Chondrocyte (in vitro differentiated cells): ENCODE measurements around the gene PIM3. TPM values are rescaled to one million over a fixed set of nuclear protein-coding genes. Genes with fewer than 3 reads are reported as not detected.

ENCODE experiments used
- DNase-seq: peaks from one replicate; pipeline ENCODE4 v3.0.0; 2021; ENCODE audit warnings: mixed read lengths, low spot score
- H3K27ac Mint-ChIP-seq: one replicate; pipeline ENCODE4 v1.8.0; 2021; ENCODE audit warnings: mild to moderate bottlenecking, moderate library complexity, mixed read lengths; ENCODE audit not compliant: unreplicated experiment
- H3K27me3 Mint-ChIP-seq: 2 replicates; pipeline ENCODE4 v1.8.0; 2021; ENCODE audit warnings: low read depth, mixed read lengths
- H3K36me3 Mint-ChIP-seq: 2 replicates; pipeline ENCODE4 v1.8.0; 2021; ENCODE audit warnings: low read depth, mixed read lengths
- H3K4me1 Mint-ChIP-seq: 2 replicates; pipeline ENCODE4 v1.8.0; 2021; ENCODE audit warnings: low read depth, mild to moderate bottlenecking, mixed read lengths
- H3K4me3 Mint-ChIP-seq: one replicate; pipeline ENCODE4 v1.8.0; 2021; ENCODE audit warnings: mild to moderate bottlenecking, moderate library complexity, mixed read lengths; ENCODE audit not compliant: unreplicated experiment
- H3K9me3 Mint-ChIP-seq: 2 replicates; pipeline ENCODE4 v1.8.0; 2021; ENCODE audit warnings: low read depth, mixed read lengths
- CTCF ChIP-seq: fragments of 200-600 bp; sonication (generic); IDR thresholded peaks from 2 replicates; pipeline ENCODE4 v1.5.0; 2021; ENCODE audit warnings: antibody characterized with exemption, mild to moderate bottlenecking, moderate library complexity
- total RNA-seq: library from RNA; stranded (reverse); gene quantifications from 3 replicates; pipeline ENCODE4 v1.2.1, GENCODE V29; 2021

The PIM3 gene
- total RNA-seq, 1 donor from 2014 or later, result 18.2 TPM

- DNase-seq, result peak; percentile 96
- Mint-ChIP-seq H3K36me3 (no peaks in the 10 kb centered on the region), H3K4me3 (peak overlapping the region; percentile 75), H3K9me3 (no peaks in the 10 kb centered on the region), H3K27ac (peak overlapping the region; percentile 86), H3K4me1 (peaks cover 14% of the 10 kb centered on the region), H3K27me3 (no peaks in the 10 kb centered on the region)
- TF ChIP-seq CTCF, result no peak
Measured at GRCh38 chr22:49970528-49971231, 10.1 kb downstream of the PIM3 start.

- DNase-seq, result peak; percentile 90
- Mint-ChIP-seq H3K9me3 (no peaks in the 10 kb centered on the region), H3K4me1 (peaks cover 14% of the 10 kb centered on the region), H3K27ac (peak overlapping the region; percentile 86), H3K4me3 (peak overlapping the region; percentile 75), H3K36me3 (no peaks in the 10 kb centered on the region), H3K27me3 (no peaks in the 10 kb centered on the region)
- TF ChIP-seq CTCF, result no peak
Measured at GRCh38 chr22:49971232-49972162, 10.9 kb downstream of the PIM3 start.

GRCh38 chr22:49972163-49973017 is 11.8 kb downstream of the PIM3 start:
- H3K4me1 Mint-ChIP-seq, result peaks cover 12% of the 10 kb centered on the region
- no peak overlapping the region for H3K27ac Mint-ChIP-seq
- no peaks in the 10 kb centered on the region for H3K27me3 Mint-ChIP-seq
- no peak for TF ChIP-seq CTCF
- H3K36me3 Mint-ChIP-seq, result no peaks in the 10 kb centered on the region
- no peaks in the 10 kb centered on the region for H3K9me3 Mint-ChIP-seq
- DNase-seq, result peak; percentile 88
- no peak overlapping the region for H3K4me3 Mint-ChIP-seq

GRCh38 chr22:49973018-49973961 is 12.7 kb downstream of the PIM3 start:
- Mint-ChIP-seq H3K9me3 (no peaks in the 10 kb centered on the region), H3K36me3 (no peaks in the 10 kb centered on the region), H3K27ac (no peak overlapping the region), H3K4me3 (no peak overlapping the region), H3K27me3 (no peaks in the 10 kb centered on the region), H3K4me1 (peaks cover 12% of the 10 kb centered on the region)
- peak; percentile 7 for DNase-seq
- TF ChIP-seq CTCF, result no peak
